HG03342 (cell line): Measurements from ENCODE around the gene KLRD1.
"Not testable (repeated sequence)": the region's sequence is repeated elsewhere in the genome, so short reads cannot be mapped to it uniquely, and the experiment has no call there.

Source experiments
- ATAC-seq: cut with Tn5 transposase; IDR thresholded peaks from one replicate; pipeline ENCODE4 v1.9.1; 2021; ENCODE audit warnings: mild to moderate bottlenecking, moderate library complexity; ENCODE audit not compliant: unreplicated experiment

KLRD1 gene

GRCh38 chr12:10367714-10368113, 60.0 kb downstream of the KLRD1 start:
- ATAC-seq, result not testable (repeated sequence)

- ATAC-seq, result no peak
Observed at GRCh38 chr12:10368206-10369171, 60.8 kb downstream of the KLRD1 start.

GRCh38 chr12:10369557-10370415, 62.1 kb downstream of the KLRD1 start:
- ATAC-seq, result no peak

GRCh38 chr12:10371893-10372535, 64.3 kb downstream of the KLRD1 start:
- not testable (repeated sequence) for ATAC-seq

- ATAC-seq, result no peak
Observed at GRCh38 chr12:10372559-10372958, 64.9 kb downstream of the KLRD1 start.

GRCh38 chr12:10374624-10375018, 67.0 kb downstream of the KLRD1 start:
- no peak for ATAC-seq

GRCh38 chr12:10378737-10379136, 71.1 kb downstream of the KLRD1 start:
- ATAC-seq, result not testable (repeated sequence)
